Measurements from ENCODE around the gene C2CD2L. TPM values are rescaled to one million over a fixed set of nuclear protein-coding genes. Genes with fewer than 3 reads are reported as not detected.

Gene C2CD2L
- total RNA-seq, 1 experiment from 2014 or later, result 6.4 TPM

GRCh38 chr11:119111361-119111925 is 4.3 kb downstream of the C2CD2L start:
- Mint-ChIP-seq H3K36me3 (no peaks in the 10 kb centered on the region; the same call in 1 of the 2 replicates), H3K27ac (no peak overlapping the region), H3K4me1 (peaks cover 29% of the 10 kb centered on the region), H3K9me3 (no peaks in the 10 kb centered on the region), H3K27me3 (ENCODE audit: low read depth) (peaks cover 18% of the 10 kb centered on the region), H3K4me3 (no peak overlapping the region)
- POLR2A ChIA-PET, result no interaction called here
- CTCF ChIA-PET, result interaction anchor here (0.8 to 1.4 kb wide), 2 partner anchors 9 to 10 kb away, joined by 3 to 4 read pairs; partner anchors contain the start of gene HINFP
- TF ChIP-seq JUN (CRISPR knock-in tag; IDR thresholded peaks at IDR 0.05) (no peak), ZSCAN18 (CRISPR knock-in tag; IDR thresholded peaks at IDR 0.05) (no peak), TCF7 (CRISPR knock-in tag; IDR thresholded peaks at IDR 0.05; ENCODE audit: low read depth) (no peak), ZNF232 (CRISPR knock-in tag; IDR thresholded peaks at IDR 0.05) (no peak), ATF3 (CRISPR knock-in tag; conservative IDR thresholded peaks at IDR 0.05) (no peak), ZNF532 (CRISPR knock-in tag; IDR thresholded peaks at IDR 0.05; ENCODE audit: borderline replicate concordance) (no peak)
- DNase-seq (ENCODE audit: low spot score) (no peak), ATAC-seq (no peak)

- ChIA-PET CTCF (interaction anchor here (0.8 to 1.4 kb wide), 2 partner anchors 9 to 10 kb away, joined by 3 to 4 read pairs; partner anchors contain the start of gene HINFP), POLR2A (no interaction called here)
- no peak for DNase-seq (ENCODE audit: low spot score)
- no peak overlapping the region for H3K4me3 Mint-ChIP-seq
- H3K4me1 Mint-ChIP-seq, result peaks cover 25% of the 10 kb centered on the region
- ATAC-seq, result no peak
- H3K9me3 Mint-ChIP-seq, result no peaks in the 10 kb centered on the region
- H3K36me3 Mint-ChIP-seq, result no peaks in the 10 kb centered on the region; the same call in 1 of the 2 replicates
- peaks cover 18% of the 10 kb centered on the region for H3K27me3 Mint-ChIP-seq (ENCODE audit: low read depth)
- no peak overlapping the region for H3K27ac Mint-ChIP-seq
- TF ChIP-seq ZBTB43 (CRISPR knock-in tag; IDR thresholded peaks at IDR 0.05), result no peak
- TF ChIP-seq NFATC4 (CRISPR knock-in tag; IDR thresholded peaks at IDR 0.05), result no peak
- no peak for TF ChIP-seq TCF7 (CRISPR knock-in tag; IDR thresholded peaks at IDR 0.05; ENCODE audit: low read depth)
- no peak for TF ChIP-seq MAX (CRISPR knock-in tag; IDR thresholded peaks at IDR 0.05)
- no peak for TF ChIP-seq NR2C2 (CRISPR knock-in tag; IDR thresholded peaks at IDR 0.05)
- no peak for TF ChIP-seq ZNF532 (CRISPR knock-in tag; IDR thresholded peaks at IDR 0.05; ENCODE audit: borderline replicate concordance)
- no peak for TF ChIP-seq CTCF (IDR thresholded peaks at IDR 0.05)
- no peak for TF ChIP-seq ZNF263 (CRISPR knock-in tag; IDR thresholded peaks at IDR 0.05; ENCODE audit: low read depth)
- no peak for TF ChIP-seq RELA (CRISPR knock-in tag; IDR thresholded peaks at IDR 0.05; ENCODE audit: borderline replicate concordance)
- TF ChIP-seq E2F5 (CRISPR knock-in tag; IDR thresholded peaks at IDR 0.05), result no peak
- no peak for TF ChIP-seq MYBL2 (CRISPR knock-in tag; IDR thresholded peaks at IDR 0.05)
- TF ChIP-seq ATF3 (CRISPR knock-in tag; conservative IDR thresholded peaks at IDR 0.05), result no peak
These were observed 5.3 kb downstream of the C2CD2L start for GRCh38 chr11:119112314-119113020.
